Stomach (tissue), 4 donors: ENCODE data around the gene DPH6.

Source experiments
- EP300 ChIP-seq: sonication (generic); formaldehyde crosslinking; IDR thresholded peaks from one replicate; pipeline ENCODE4 v1.6.1; 2017; ENCODE audit warnings: antibody characterized with exemption
- POLR2A ChIP-seq, 4 donors: fragments of 450-650 bp; IDR thresholded peaks; one replicate each; pipeline ENCODE4 v1.6.1; 2016; ENCODE audit warnings: antibody characterized with exemption in 4 of 4, control low read depth in 2 of 4, mild to moderate bottlenecking in 1 of 4, moderate library complexity in 1 of 4
- POLR2AphosphoS5 ChIP-seq, 3 donors: sonication (generic); formaldehyde crosslinking; IDR thresholded peaks; one replicate each; pipeline ENCODE4 v1.6.1; 2016; ENCODE audit warnings: antibody characterized with exemption in 3 of 3
- TF ChIP-seq, protein P1 (sequence below), 7 experiments: fragments of 450-650 bp in 4 of 7; fragments of 200-600 bp in 3 of 7; sonication (generic) in 3 of 7; IDR thresholded peaks; one replicate each; pipeline ENCODE4 v1.5.1; 2016 to 2019; ENCODE audit warnings: antibody characterized with exemption in 7 of 7, control low read depth in 2 of 7, mild to moderate bottlenecking in 1 of 7

DNA sequence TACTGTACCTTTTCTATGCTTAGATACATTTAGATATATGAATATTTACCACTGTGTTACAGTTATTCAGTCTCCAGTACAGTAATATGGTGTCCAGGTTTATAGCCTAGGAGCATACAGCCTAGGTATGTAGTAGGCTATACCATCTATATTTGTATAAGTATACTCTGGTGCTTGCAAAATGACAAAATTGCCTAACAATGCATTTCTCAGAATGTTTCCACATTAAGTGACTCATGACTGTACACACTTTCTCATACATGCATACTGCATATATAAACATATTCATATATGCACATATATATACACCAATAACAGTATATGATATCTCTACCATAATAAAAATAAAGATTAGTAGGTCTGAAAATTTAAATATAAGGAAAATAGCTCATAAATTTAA is 169.3 kb downstream of the DPH6 start:
- TF ChIP-seq POLR2A (IDR thresholded peaks at IDR 0.05) (no peak), POLR2AphosphoS5 (IDR thresholded peaks at IDR 0.05) (no peak), EP300 (no peak)
- TF ChIP-seq, protein P1, sequence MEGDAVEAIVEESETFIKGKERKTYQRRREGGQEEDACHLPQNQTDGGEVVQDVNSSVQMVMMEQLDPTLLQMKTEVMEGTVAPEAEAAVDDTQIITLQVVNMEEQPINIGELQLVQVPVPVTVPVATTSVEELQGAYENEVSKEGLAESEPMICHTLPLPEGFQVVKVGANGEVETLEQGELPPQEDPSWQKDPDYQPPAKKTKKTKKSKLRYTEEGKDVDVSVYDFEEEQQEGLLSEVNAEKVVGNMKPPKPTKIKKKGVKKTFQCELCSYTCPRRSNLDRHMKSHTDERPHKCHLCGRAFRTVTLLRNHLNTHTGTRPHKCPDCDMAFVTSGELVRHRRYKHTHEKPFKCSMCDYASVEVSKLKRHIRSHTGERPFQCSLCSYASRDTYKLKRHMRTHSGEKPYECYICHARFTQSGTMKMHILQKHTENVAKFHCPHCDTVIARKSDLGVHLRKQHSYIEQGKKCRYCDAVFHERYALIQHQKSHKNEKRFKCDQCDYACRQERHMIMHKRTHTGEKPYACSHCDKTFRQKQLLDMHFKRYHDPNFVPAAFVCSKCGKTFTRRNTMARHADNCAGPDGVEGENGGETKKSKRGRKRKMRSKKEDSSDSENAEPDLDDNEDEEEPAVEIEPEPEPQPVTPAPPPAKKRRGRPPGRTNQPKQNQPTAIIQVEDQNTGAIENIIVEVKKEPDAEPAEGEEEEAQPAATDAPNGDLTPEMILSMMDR (IDR thresholded peaks at IDR 0.05), result no peak
